GM18868 (cell line): ENCODE measurements around the gene MLEC.

ENCODE experiments used
- ATAC-seq: cut with Tn5 transposase; IDR thresholded peaks from one replicate; pipeline ENCODE4 v1.9.1; 2021; ENCODE audit warnings: mild to moderate bottlenecking, moderate library complexity; ENCODE audit not compliant: unreplicated experiment

MLEC gene

GRCh38 chr12:120739821-120740613 lies 53.1 kb downstream of the MLEC start:
- no peak for ATAC-seq

DNA sequence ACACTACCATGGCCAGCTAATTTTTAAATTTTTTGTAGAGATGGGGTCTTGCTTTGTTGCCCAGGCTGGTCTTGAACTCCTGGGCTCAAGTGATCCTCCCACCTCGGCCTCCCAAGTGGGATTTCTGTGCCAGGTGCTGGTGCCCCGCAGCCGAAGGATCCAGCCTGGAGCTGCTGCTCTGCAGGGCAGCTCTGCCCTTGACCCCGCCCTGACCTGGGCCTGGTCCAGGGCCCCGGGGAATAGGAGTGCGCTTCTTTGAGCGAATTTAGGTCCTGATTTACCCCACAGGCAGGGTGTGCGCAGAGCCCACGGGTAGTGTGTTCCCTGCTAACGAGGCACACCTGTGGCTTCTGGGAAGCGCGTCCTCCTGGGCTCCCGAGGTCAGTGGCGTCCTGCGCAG lies 53.9 kb downstream of the MLEC start:
- ATAC-seq = no peak

DNA sequence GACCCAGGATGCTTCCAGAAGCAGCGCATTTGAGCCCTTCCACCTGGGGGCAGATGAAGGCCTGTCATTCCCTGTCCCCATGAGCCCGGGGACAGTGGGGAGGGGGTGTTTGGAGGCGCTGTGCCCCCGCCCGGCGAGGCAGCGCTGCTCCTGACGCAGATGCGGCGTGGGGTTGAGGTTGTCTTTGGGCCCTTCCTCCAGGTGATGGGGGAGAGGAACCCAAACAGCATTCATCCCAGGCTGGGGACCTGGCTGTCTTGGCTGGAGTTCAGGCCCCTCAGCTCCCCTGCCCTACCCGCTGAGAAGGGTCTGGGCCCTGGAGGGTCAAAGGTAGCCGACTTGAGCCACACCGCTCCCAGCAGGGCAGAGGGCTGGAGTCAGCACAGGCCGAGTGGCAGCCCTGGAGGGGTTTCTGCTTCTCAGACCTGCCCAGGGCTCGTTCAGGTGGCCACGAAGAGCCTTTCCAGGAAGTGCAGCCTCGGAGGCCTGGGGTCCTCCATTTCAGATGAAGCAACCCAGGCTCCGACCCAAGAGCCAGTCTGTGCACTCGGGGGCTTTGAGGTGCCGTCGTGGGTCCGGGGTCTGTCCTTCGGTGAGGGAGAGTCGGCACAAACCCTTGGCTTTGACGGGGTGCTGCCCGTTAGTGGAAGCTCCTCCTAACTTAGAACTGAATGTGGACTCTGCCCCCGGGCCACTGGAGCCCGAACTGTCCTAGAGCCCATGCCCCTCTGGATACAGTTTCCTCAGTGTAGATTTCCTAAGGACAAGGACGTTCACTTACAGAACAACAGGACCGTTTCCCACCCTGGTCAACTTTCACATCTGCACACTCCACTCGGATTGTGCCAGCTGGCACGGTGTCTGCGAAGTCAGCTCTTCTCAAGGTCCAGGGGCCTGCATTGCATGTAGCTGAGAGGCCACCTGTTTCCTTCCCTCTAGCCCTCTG lies 54.8 kb downstream of the MLEC start:
- no peak for ATAC-seq

- no peak for ATAC-seq
These were observed 58.1 kb downstream of the MLEC start for GRCh38 chr12:120744922-120745493.

DNA sequence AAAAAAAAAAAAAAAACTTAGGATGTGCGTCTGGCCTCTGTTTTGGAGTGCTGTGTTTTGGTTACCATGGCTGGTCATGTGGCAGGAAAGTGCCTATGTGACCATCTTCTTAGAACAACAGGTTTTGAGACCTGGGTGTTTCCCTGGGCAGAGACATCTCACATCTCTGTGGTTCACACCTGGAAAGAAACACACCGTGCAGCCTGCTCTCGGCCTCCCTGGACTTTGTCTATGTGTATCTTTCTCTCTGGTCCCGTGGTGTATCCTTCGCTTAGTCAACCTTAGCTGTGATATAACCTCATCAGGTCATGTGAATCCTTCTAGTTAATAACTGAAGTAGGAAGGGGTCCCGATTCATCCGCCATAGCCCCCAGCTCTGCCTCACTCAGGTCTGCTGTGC lies 61.3 kb downstream of the MLEC start:
- ATAC-seq = no peak

DNA sequence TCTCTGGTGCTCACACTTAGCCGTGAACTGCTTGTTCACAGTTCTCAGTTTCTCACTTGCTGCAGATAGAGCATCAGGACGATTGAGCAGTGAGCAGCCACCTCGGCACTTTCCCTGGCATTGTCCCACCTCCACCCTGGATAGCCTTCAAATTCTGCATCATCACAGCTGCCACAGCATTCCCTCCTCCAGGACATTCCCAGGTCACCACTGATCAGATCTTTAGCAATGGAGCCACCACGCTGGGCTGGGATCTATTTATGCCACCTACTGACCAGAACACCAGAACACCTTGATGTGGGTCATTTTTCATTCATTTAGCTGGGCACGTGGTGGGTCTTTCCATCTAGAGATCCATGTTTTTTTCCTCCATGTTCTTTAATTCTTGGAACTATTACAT lies 62.3 kb downstream of the MLEC start:
- no peak for ATAC-seq

DNA sequence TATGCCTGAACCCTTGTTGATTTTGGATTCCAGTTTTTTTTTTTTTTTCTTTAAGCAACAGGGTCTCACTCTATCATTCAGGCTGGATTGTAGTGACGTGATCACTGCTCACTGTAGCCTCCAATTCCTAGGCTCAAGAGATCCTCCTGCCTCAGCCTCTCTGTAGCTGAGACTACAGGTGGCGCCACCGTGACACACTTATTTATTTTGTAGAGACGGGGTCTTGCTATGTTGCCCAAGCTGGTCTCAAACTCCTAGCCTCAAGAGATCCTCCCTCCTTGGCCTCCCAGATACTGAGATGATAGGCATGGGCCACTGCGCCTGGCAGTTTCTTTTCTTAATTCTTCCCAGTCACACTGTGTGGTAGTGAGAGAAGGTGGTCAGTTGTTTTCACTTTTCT lies 63.9 kb downstream of the MLEC start:
- no peak for ATAC-seq

GRCh38 chr12:120751389-120751788 lies 64.4 kb downstream of the MLEC start:
- no peak for ATAC-seq
